ENCODE measurements around the gene SLC7A5. TPM values are rescaled to one million over a fixed set of nuclear protein-coding genes. Genes with fewer than 3 reads are reported as not detected.
"Not testable (repeated sequence)": the region's sequence is repeated elsewhere in the genome, so short reads cannot be mapped to it uniquely, and the experiment has no call there.

The SLC7A5 gene
- 10 to 100 TPM in 1 of 4 donors, 1 to 10 TPM in 3; 3.3 to 17.7 (median 4.3) TPM for total RNA-seq

DNA sequence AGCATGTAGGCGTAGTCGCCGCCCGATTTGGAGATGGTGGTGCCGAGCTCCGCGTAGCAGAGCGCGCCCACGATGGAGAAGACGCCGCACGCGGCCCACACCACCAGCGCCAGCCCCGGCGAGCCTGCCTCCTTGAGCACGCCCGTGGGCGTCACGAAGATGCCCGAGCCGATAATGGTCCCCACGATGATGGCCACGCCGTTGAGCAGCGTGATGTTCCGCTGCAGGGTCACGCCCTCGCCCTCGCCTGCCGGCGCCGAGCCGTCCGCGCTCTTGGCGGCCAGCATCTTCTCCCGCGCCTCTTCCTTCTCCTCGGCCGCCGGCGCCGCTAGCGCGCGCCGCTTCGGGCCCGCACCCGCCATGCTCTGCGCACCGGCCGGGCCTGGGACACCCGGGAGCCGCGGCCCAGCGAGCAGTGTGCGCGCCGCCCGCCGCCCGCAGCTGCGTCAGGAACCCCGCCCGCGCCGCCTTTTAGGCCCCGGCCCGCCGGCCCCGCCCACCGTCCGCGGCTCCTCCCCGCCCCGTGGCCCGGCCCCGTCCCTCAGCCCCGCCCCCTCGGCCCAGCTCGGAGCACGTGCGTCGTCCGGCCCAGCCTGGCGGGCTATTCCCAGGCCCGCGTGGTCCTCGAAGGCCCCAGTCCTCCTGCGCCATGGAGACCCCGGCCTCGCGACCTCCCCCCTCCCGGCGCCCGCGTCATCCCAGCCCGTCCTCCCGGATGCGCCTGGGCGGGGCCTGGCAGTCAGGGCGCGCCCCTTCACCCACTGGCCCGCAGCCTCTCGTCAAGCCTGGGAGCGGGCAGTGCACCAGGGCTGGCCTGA lies at the start of gene SLC7A5:
Gene SLC7A5, minus strand, starts transcription at position 447 of the 818 bp plus-strand sequence. Its CDS starts 85 bp downstream, at position 362.
- DNase-seq (ENCODE audit: extremely low spot score); H3K9me3 ChIP-seq; intact Hi-C loops (cut with DNase I); H3K36me3 ChIP-seq: not testable (repeated sequence)
- H3K27me3 ChIP-seq, result peaks cover 0 to 23% (median 0%) of the 10 kb centered on the region in 4 donors
- peak within 1 kb of the TSS in 3 of 4 donors; percentile 66 to 83 (median 76) for H3K27ac ChIP-seq (replicated peaks in 1 of 4)
- WGBS, result no CpG with 5 or more reads among the region's 109 CpGs
- H3K4me1 ChIP-seq, result peaks cover 7 to 50% (median 35%) of the 10 kb centered on the region in 4 donors
- peak; percentile 21 to 67 for TF ChIP-seq POLR2AphosphoS5 (IDR thresholded peaks at IDR 0.05)
- peak within 1 kb of the TSS; percentile 59 to 67 (median 62) for H3K4me3 ChIP-seq

DNA sequence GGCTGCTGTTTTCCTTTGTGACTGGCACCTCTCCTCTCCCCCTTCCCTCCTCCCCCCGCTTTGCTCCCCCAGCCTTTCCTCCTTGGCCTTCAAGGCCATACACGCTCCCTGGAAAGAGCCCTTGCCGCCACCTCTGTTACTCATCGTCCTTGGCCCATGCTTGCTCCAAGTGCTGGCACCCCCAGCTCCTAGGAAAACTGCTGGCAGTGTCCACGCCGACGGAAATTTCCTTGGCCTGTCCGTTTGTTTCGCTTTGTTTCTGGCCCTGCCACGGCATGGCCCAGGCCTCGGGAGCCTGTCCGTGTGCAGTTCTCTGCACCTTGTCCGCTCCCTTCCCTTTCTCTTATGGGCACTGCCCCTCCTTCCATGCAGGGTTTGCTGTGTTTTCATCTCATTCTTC lies 49.0 kb upstream of the SLC7A5 start:
- TF ChIP-seq EP300 (IDR thresholded peaks at IDR 0.05), result no peak
- TF ChIP-seq, protein P1, sequence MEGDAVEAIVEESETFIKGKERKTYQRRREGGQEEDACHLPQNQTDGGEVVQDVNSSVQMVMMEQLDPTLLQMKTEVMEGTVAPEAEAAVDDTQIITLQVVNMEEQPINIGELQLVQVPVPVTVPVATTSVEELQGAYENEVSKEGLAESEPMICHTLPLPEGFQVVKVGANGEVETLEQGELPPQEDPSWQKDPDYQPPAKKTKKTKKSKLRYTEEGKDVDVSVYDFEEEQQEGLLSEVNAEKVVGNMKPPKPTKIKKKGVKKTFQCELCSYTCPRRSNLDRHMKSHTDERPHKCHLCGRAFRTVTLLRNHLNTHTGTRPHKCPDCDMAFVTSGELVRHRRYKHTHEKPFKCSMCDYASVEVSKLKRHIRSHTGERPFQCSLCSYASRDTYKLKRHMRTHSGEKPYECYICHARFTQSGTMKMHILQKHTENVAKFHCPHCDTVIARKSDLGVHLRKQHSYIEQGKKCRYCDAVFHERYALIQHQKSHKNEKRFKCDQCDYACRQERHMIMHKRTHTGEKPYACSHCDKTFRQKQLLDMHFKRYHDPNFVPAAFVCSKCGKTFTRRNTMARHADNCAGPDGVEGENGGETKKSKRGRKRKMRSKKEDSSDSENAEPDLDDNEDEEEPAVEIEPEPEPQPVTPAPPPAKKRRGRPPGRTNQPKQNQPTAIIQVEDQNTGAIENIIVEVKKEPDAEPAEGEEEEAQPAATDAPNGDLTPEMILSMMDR (IDR thresholded peaks at IDR 0.05), result no peak
- peaks cover 0 to 33% (median 0%) of the 10 kb centered on the region in 4 donors for H3K27me3 ChIP-seq
- intact Hi-C loops (cut with DNase I), result no loop called here
- H3K4me1 ChIP-seq, result peaks cover 0 to 13% (median 5%) of the 10 kb centered on the region in 4 donors
- DNase-seq (ENCODE audit: extremely low spot score), result no peak
- H3K36me3 ChIP-seq, result no peaks in the 10 kb centered on the region
- no peaks in the 10 kb centered on the region for H3K9me3 ChIP-seq
- WGBS, result 69% methylated on average over 13 of the region's 13 CpGs
- H3K27ac ChIP-seq (replicated peaks in 1 of 4), result peak overlapping the region in 1 of 4 donors; percentile 19
- H3K4me3 ChIP-seq, result no peak overlapping the region

DNA sequence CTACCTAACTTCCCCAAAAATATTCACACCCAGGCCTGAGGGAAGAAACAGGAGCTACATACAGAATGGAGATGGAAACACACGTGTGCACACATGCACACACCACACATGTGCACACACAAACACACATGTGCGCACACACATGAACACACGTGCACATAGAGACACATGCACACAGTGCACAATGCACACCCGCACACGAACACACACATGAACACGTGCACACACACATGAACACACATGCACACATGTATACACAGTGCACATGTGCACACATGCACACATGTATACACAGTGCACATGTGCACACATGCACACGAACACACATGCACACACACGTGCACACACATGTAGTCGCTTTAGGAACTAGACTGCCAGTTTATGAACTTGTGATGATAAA lies 48.2 kb upstream of the SLC7A5 start:
- no peaks in the 10 kb centered on the region for H3K36me3 ChIP-seq
- DNase-seq (ENCODE audit: extremely low spot score), result no peak
- 85% methylated on average over 9 of the region's 9 CpGs for WGBS
- intact Hi-C loops (cut with DNase I), result no loop called here
- peaks cover 0 to 39% (median 0%) of the 10 kb centered on the region in 4 donors for H3K27me3 ChIP-seq
- H3K27ac ChIP-seq (replicated peaks in 1 of 4), result no peak overlapping the region
- H3K9me3 ChIP-seq, result no peaks in the 10 kb centered on the region
- no peak for TF ChIP-seq POLR2AphosphoS5 (IDR thresholded peaks at IDR 0.05)
- TF ChIP-seq, protein P1 (IDR thresholded peaks at IDR 0.05), result no peak
- H3K4me3 ChIP-seq, result no peak overlapping the region
- H3K4me1 ChIP-seq, result peaks cover 0 to 13% (median 5%) of the 10 kb centered on the region in 4 donors

DNA sequence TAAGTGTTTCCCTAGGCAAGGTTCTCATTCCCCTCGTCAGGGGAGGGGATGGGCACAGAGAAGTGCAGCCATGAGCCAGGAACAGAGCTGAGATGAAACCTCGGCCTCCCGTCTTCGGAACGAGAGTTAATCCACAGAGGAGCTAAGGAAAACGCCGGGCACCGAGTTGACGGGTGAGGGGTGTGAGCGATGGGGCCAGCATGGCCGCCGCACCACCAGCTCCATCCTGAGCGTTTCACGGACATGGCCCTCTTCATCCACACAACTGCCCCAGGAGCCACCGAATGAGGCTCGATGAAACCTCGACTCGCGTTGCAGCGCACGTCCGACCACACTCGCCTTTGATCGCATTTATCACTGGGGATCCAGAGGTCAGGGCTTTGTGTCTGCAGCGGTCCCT lies 45.5 kb upstream of the SLC7A5 start:
- intact Hi-C loops (cut with DNase I), result no loop called here
- Histone ChIP-seq H3K27ac (replicated peaks in 1 of 4) (no peak overlapping the region), H3K36me3 (no peaks in the 10 kb centered on the region), H3K9me3 (no peaks in the 10 kb centered on the region), H3K4me1 (peaks cover 4 to 27% (median 14%) of the 10 kb centered on the region in 4 donors), H3K4me3 (no peak overlapping the region), H3K27me3 (peaks cover 0 to 42% (median 0%) of the 10 kb centered on the region in 4 donors)
- WGBS, result 94% methylated on average over 24 of the region's 25 CpGs
- no peak for DNase-seq (ENCODE audit: extremely low spot score)
- no peak for TF ChIP-seq POLR2AphosphoS5 (IDR thresholded peaks at IDR 0.05)
- TF ChIP-seq POLR2A (IDR thresholded peaks at IDR 0.05; ENCODE audit: low read depth), result no peak
- TF ChIP-seq, protein P1 (IDR thresholded peaks at IDR 0.05), result no peak

DNA sequence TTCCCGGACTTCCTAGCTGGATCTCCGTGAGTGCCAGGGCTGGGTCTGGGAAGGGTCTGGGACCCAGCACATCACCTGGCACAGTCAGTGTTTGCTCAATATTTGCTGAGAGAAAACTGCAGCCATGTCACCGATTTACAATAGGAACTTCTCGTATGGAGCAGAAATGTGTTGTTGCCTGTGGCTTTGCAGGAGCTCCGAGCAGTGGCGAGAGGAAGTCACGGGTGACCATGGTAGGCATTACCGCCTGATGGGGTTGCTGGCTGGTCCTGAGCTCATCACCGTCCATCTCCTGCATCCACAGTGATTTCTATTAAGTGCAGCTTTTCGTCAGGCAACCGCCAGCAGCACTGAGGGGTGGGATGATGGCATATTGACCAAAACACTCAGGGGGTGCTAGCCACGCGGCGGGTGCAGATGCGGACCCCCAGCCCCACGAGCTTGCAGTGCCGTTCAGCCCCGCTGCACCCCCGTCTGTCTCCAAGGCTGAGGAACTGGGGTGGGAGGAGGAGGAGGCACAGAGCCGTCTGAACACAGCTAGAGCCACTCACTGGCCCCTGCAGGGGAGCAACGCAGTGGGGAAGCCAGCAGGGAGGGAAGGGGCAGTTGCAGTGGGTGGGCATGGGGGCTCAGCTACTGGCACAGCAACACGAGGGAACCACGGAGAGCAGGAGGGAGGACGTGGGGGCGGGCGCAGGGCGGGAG lies 44.9 kb upstream of the SLC7A5 start:
- H3K27ac ChIP-seq (replicated peaks in 1 of 4); H3K36me3 ChIP-seq; intact Hi-C loops (cut with DNase I); DNase-seq (ENCODE audit: extremely low spot score); H3K4me3 ChIP-seq; H3K9me3 ChIP-seq: not testable (repeated sequence)
- 78% methylated on average over 20 of the region's 27 CpGs for WGBS
- H3K27me3 ChIP-seq, result peaks cover 0 to 39% (median 0%) of the 10 kb centered on the region in 4 donors
- H3K4me1 ChIP-seq, result peaks cover 4 to 27% (median 19%) of the 10 kb centered on the region in 4 donors

DNA sequence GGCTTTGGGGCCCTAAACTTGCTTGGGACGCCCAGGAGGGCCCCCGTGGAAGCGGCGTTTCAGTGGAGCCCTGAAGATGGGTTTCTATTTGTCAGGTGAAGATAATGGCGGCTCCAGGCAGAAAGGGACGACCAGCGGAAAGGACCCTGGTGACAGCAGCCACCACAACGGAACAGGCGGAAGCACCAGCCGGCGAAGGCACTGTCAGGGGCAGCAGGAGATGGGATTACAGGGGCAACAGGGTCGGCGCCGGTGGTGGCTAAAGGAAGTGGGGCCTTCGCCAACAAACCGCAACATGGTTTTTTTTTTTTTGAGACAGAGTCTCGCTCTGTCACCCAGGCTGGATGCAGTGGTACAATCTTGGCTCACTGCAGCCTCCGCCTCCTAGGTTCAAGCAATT lies 43.4 kb upstream of the SLC7A5 start:
- H3K27me3 ChIP-seq, result peaks cover 0 to 41% (median 0%) of the 10 kb centered on the region in 4 donors
- H3K4me1 ChIP-seq, result peaks cover 4 to 16% (median 14%) of the 10 kb centered on the region in 4 donors
- 83% methylated on average over 18 of the region's 18 CpGs for WGBS
- H3K4me3 ChIP-seq; intact Hi-C loops (cut with DNase I); H3K9me3 ChIP-seq; H3K36me3 ChIP-seq; H3K27ac ChIP-seq (replicated peaks in 1 of 4); DNase-seq (ENCODE audit: extremely low spot score): not testable (repeated sequence)

Data from esophagus muscularis mucosa (tissue), 4 donors.